ENCODE measurements around the gene CYTH1.

CYTH1 gene

GRCh38 chr17:78789149-78789662 is 7.1 kb upstream of the CYTH1 start:
- 87 to 92% methylated on average over 5 of the region's 5 CpGs for WGBS, 2 experiments
- H3K4me3 ChIP-seq (ENCODE audit: insufficient read depth, low read depth, low read length), result no peak overlapping the region
- H3K27ac ChIP-seq (ENCODE audit: insufficient read depth, low read depth, low read length, poor library complexity, severe bottlenecking), result no peak overlapping the region
- no peaks in the 10 kb centered on the region for H3K4me1 ChIP-seq (ENCODE audit: control insufficient read depth, insufficient read depth, low read length)
- H3K27me3 ChIP-seq (ENCODE audit: control insufficient read depth, insufficient read depth, low read length, poor library complexity, severe bottlenecking), result no peaks in the 10 kb centered on the region
- no peaks in the 10 kb centered on the region for H3K36me3 ChIP-seq (ENCODE audit: control insufficient read depth, insufficient read depth, low read length)
- no peaks in the 10 kb centered on the region for H3K9me3 ChIP-seq (ENCODE audit: control insufficient read depth, low read length)

DNA sequence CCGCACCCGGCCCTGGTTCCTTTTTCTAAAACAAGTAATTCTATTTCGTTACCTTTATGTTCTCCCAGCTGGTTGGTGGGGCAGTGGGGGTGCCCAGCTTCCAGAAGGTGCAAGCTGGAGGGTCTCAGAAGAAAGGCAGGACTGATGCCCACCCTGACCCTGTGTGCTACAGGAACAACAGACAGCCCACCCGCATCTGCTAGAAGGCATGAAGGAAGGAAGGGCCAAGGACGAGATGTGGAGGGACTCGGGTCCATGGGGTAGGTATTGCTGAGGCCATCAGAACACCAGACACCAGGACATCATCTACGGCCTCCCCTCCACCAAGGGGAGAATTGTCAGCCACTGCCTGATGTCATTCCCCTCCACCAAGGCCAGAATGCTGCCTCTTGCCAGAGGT is 6.4 kb upstream of the CYTH1 start:
- 84 to 89% methylated on average over 7 of the region's 7 CpGs for WGBS, 2 experiments
- Histone ChIP-seq H3K4me3 (ENCODE audit: insufficient read depth, low read depth, low read length) (no peak overlapping the region), H3K27ac (ENCODE audit: insufficient read depth, low read depth, low read length, poor library complexity, severe bottlenecking) (no peak overlapping the region), H3K4me1 (ENCODE audit: control insufficient read depth, insufficient read depth, low read length) (no peaks in the 10 kb centered on the region), H3K9me3 (ENCODE audit: control insufficient read depth, low read length) (no peaks in the 10 kb centered on the region), H3K36me3 (ENCODE audit: control insufficient read depth, insufficient read depth, low read length) (no peaks in the 10 kb centered on the region), H3K27me3 (ENCODE audit: control insufficient read depth, insufficient read depth, low read length, poor library complexity, severe bottlenecking) (no peaks in the 10 kb centered on the region)

GRCh38 chr17:78787444-78787843 is 5.4 kb upstream of the CYTH1 start:
- 83 to 88% methylated on average over 6 to 7 of the region's 7 CpGs for WGBS, 2 experiments

GRCh38 chr17:78785663-78786057 is 3.6 kb upstream of the CYTH1 start:
- Histone ChIP-seq H3K9me3 (ENCODE audit: control insufficient read depth, low read length) (no peaks in the 10 kb centered on the region), H3K4me1 (ENCODE audit: control insufficient read depth, insufficient read depth, low read length) (no peaks in the 10 kb centered on the region), H3K36me3 (ENCODE audit: control insufficient read depth, insufficient read depth, low read length) (no peaks in the 10 kb centered on the region), H3K27me3 (ENCODE audit: control insufficient read depth, insufficient read depth, low read length, poor library complexity, severe bottlenecking) (peaks cover 4% of the 10 kb centered on the region), H3K4me3 (ENCODE audit: insufficient read depth, low read depth, low read length) (no peak overlapping the region), H3K27ac (ENCODE audit: insufficient read depth, low read depth, low read length, poor library complexity, severe bottlenecking) (no peak overlapping the region)
- WGBS, 2 experiments, result 100% methylated on average over 1 of the region's 1 CpG; no CpG with 5 or more reads in 1 of the 2 experiments

More at GRCh38 chr17:78787444-78787843, 5.4 kb upstream of the CYTH1 start:
- Histone ChIP-seq H3K27me3 (ENCODE audit: control insufficient read depth, insufficient read depth, low read length, poor library complexity, severe bottlenecking) (no peaks in the 10 kb centered on the region), H3K4me3 (ENCODE audit: insufficient read depth, low read depth, low read length) (no peak overlapping the region), H3K9me3 (ENCODE audit: control insufficient read depth, low read length) (no peaks in the 10 kb centered on the region), H3K4me1 (ENCODE audit: control insufficient read depth, insufficient read depth, low read length) (no peaks in the 10 kb centered on the region), H3K27ac (ENCODE audit: insufficient read depth, low read depth, low read length, poor library complexity, severe bottlenecking) (no peak overlapping the region), H3K36me3 (ENCODE audit: control insufficient read depth, insufficient read depth, low read length) (no peaks in the 10 kb centered on the region)

- H3K9me3 ChIP-seq (ENCODE audit: control insufficient read depth, low read length), result no peaks in the 10 kb centered on the region
- no peak overlapping the region for H3K27ac ChIP-seq (ENCODE audit: insufficient read depth, low read depth, low read length, poor library complexity, severe bottlenecking)
- H3K4me1 ChIP-seq (ENCODE audit: control insufficient read depth, insufficient read depth, low read length), result peaks cover 5% of the 10 kb centered on the region
- H3K27me3 ChIP-seq (ENCODE audit: control insufficient read depth, insufficient read depth, low read length, poor library complexity, severe bottlenecking), result peaks cover 4% of the 10 kb centered on the region
- no peak overlapping the region for H3K4me3 ChIP-seq (ENCODE audit: insufficient read depth, low read depth, low read length)
- H3K36me3 ChIP-seq (ENCODE audit: control insufficient read depth, insufficient read depth, low read length), result no peaks in the 10 kb centered on the region
- WGBS, 2 experiments, result 91 to 93% methylated on average over 12 of the region's 12 CpGs
These were observed 3.1 kb upstream of the CYTH1 start for GRCh38 chr17:78785011-78785662.

GRCh38 chr17:78784352-78784751 is 2.3 kb upstream of the CYTH1 start:
- Histone ChIP-seq H3K9me3 (ENCODE audit: control insufficient read depth, low read length) (no peaks in the 10 kb centered on the region), H3K4me3 (ENCODE audit: insufficient read depth, low read depth, low read length) (no peak overlapping the region), H3K27me3 (ENCODE audit: control insufficient read depth, insufficient read depth, low read length, poor library complexity, severe bottlenecking) (peaks cover 4% of the 10 kb centered on the region), H3K4me1 (ENCODE audit: control insufficient read depth, insufficient read depth, low read length) (peaks cover 9% of the 10 kb centered on the region), H3K36me3 (ENCODE audit: control insufficient read depth, insufficient read depth, low read length) (no peaks in the 10 kb centered on the region), H3K27ac (ENCODE audit: insufficient read depth, low read depth, low read length, poor library complexity, severe bottlenecking) (no peak overlapping the region)
- WGBS, 2 experiments, result 94 to 96% methylated on average over 5 of the region's 6 CpGs

DNA sequence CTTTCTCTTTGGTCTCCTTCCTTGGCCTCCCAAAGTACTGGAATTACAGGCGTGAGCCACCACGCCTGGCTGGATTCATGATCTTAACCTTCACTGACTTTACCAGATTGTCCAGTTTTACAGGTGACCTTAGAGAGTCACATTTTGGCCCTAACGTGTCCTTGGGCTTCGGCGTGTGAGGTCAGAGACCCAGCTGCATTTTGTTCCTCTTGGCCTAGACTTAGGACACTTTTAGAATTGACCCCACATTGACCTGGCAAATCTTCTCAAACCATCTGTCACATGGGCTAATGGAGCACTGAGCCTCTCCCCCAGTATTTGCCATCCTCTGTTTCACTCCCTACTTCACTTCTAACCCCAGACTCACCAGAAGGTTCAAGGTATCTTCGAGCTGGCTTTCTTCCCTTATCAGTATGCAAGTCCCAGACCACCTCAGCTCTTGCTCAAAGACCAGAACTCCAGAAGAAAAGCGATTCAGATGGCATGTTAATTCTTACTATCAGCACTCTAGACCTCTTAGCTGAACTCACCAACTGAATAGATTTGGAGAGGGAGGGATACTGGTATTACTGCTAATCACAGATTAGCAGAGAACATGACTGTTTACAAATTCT is 1.7 kb upstream of the CYTH1 start:
- H3K27ac ChIP-seq (ENCODE audit: insufficient read depth, low read depth, low read length, poor library complexity, severe bottlenecking), result no peak overlapping the region

GRCh38 chr17:78781104-78781892 is 775 bp downstream of the CYTH1 start:
- Histone ChIP-seq H3K9me3 (ENCODE audit: control insufficient read depth, low read length) (no peaks in the 10 kb centered on the region), H3K36me3 (ENCODE audit: control insufficient read depth, insufficient read depth, low read length) (no peaks in the 10 kb centered on the region), H3K4me3 (ENCODE audit: insufficient read depth, low read depth, low read length) (peak overlapping the region; percentile 49), H3K27me3 (ENCODE audit: control insufficient read depth, insufficient read depth, low read length, poor library complexity, severe bottlenecking) (peaks cover 4% of the 10 kb centered on the region), H3K27ac (ENCODE audit: insufficient read depth, low read depth, low read length, poor library complexity, severe bottlenecking) (no peak overlapping the region), H3K4me1 (ENCODE audit: control insufficient read depth, insufficient read depth, low read length) (peaks cover 9% of the 10 kb centered on the region)
- 6 to 7% methylated on average over 68 of the region's 68 CpGs for WGBS, 2 experiments

More for the DNA sequence above, 1.7 kb upstream of the CYTH1 start:
- Histone ChIP-seq H3K4me3 (ENCODE audit: insufficient read depth, low read depth, low read length) (no peak overlapping the region), H3K36me3 (ENCODE audit: control insufficient read depth, insufficient read depth, low read length) (no peaks in the 10 kb centered on the region), H3K27me3 (ENCODE audit: control insufficient read depth, insufficient read depth, low read length, poor library complexity, severe bottlenecking) (peaks cover 4% of the 10 kb centered on the region), H3K4me1 (ENCODE audit: control insufficient read depth, insufficient read depth, low read length) (peaks cover 9% of the 10 kb centered on the region), H3K9me3 (ENCODE audit: control insufficient read depth, low read length) (no peaks in the 10 kb centered on the region)
- WGBS, 2 experiments, result 94 to 95% methylated on average over 7 of the region's 7 CpGs

DNA sequence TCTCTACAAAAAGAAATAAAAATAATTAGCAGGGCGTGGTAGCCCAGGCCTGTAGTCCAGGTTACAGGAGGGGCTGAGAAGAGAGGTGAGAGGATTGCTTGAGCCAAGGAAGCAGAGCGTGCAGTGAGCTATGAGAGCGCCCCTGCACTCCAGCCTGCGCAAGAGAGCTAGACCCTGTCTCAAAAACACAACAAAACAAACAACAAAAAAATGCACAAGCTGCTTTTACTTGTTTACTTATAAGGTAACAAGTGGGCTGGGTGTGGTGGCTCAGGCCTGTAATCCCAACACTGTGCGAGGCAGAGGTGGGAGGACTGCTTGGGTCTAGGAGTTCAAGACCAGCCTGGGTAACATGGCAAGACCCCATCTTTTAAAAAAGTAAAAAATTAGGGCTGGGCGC is 1.7 kb downstream of the CYTH1 start:
- Histone ChIP-seq H3K4me1 (ENCODE audit: control insufficient read depth, insufficient read depth, low read length) (peaks cover 9% of the 10 kb centered on the region), H3K27ac (ENCODE audit: insufficient read depth, low read depth, low read length, poor library complexity, severe bottlenecking) (no peak overlapping the region), H3K36me3 (ENCODE audit: control insufficient read depth, insufficient read depth, low read length) (no peaks in the 10 kb centered on the region), H3K4me3 (ENCODE audit: insufficient read depth, low read depth, low read length) (no peak overlapping the region), H3K27me3 (ENCODE audit: control insufficient read depth, insufficient read depth, low read length, poor library complexity, severe bottlenecking) (peaks cover 4% of the 10 kb centered on the region), H3K9me3 (ENCODE audit: control insufficient read depth, low read length) (no peaks in the 10 kb centered on the region)
- WGBS, 2 experiments, result 94 to 95% methylated on average over 6 of the region's 6 CpGs

- H3K4me3 ChIP-seq (ENCODE audit: insufficient read depth, low read depth, low read length), result no peak overlapping the region
- 31 to 40% methylated on average over 3 of the region's 3 CpGs for WGBS, 2 experiments
- H3K4me1 ChIP-seq (ENCODE audit: control insufficient read depth, insufficient read depth, low read length), result peaks cover 9% of the 10 kb centered on the region
- peaks cover 4% of the 10 kb centered on the region for H3K27me3 ChIP-seq (ENCODE audit: control insufficient read depth, insufficient read depth, low read length, poor library complexity, severe bottlenecking)
- H3K9me3 ChIP-seq (ENCODE audit: control insufficient read depth, low read length), result no peaks in the 10 kb centered on the region
- peak overlapping the region; percentile 42 for H3K27ac ChIP-seq (ENCODE audit: insufficient read depth, low read depth, low read length, poor library complexity, severe bottlenecking)
- H3K36me3 ChIP-seq (ENCODE audit: control insufficient read depth, insufficient read depth, low read length), result no peaks in the 10 kb centered on the region
These were observed 2.2 kb downstream of the CYTH1 start for GRCh38 chr17:78779850-78780249.

Data from ectodermal cell (in vitro differentiated cells).